Breast epithelium (tissue), 4 donors: ENCODE data around the gene LRFN4. TPM values are rescaled to one million over a fixed set of nuclear protein-coding genes. Genes with fewer than 3 reads are reported as not detected.

ENCODE experiments used
- DNase-seq, 2 donors: peaks; one replicate each; pipeline ENCODE4 v3.0.0-alpha.2; 2019; ENCODE audit warnings: low spot score in 2 of 2
- H3K27ac ChIP-seq, 2 donors: fragments of 200-600 bp; sonication (generic) in 1 of 2; one replicate each; pipeline ENCODE4 v1.5.1; 2016 to 2019; ENCODE audit warnings: mild to moderate bottlenecking in 1 of 2
- H3K27me3 ChIP-seq, 2 donors: fragments of 200-600 bp; sonication (generic) in 1 of 2; one replicate each; pipeline versions ENCODE4 v1.5.1 to v1.6.0; 2017 to 2019; ENCODE audit warnings: control low read depth in 1 of 2, mild to moderate bottlenecking in 1 of 2
- H3K36me3 ChIP-seq: fragments of 200-600 bp; one replicate; pipeline ENCODE4 v1.5.1; 2019
- H3K4me1 ChIP-seq, 2 donors: fragments of 200-600 bp; sonication (generic); one replicate each; pipeline ENCODE4 v1.5.1; 2016 to 2019; ENCODE audit warnings: control low read depth in 1 of 2
- H3K4me3 ChIP-seq, 3 donors: fragments of 200-600 bp; sonication (generic); 1 replicate in 2 of 3; 2 replicates in 1 of 3; pipeline ENCODE4 v1.5.1; 2016 to 2019; ENCODE audit warnings: mild to moderate bottlenecking in 3 of 3, moderate library complexity in 2 of 3
- H3K9me3 ChIP-seq, 2 donors: fragments of 200-600 bp; sonication (generic) in 1 of 2; one replicate each; pipeline ENCODE4 v1.5.1; 2016 to 2019; ENCODE audit warnings: control low read depth in 1 of 2
- POLR2A ChIP-seq: fragments of 450-650 bp; IDR thresholded peaks from one replicate; pipeline ENCODE4 v1.6.1; 2016; ENCODE audit warnings: antibody characterized with exemption, mild to moderate bottlenecking, moderate library complexity
- POLR2AphosphoS5 ChIP-seq, 3 donors: sonication (generic); formaldehyde crosslinking; IDR thresholded peaks; one replicate each; pipeline ENCODE4 v1.6.1; 2017; ENCODE audit warnings: antibody characterized with exemption in 3 of 3
- intact Hi-C: fragments of 100-400 bp; cut with DNase I; formaldehyde crosslinking; loops from one replicate; pipeline ENCODE4 v1.15.1; 2023; ENCODE audit warnings: low total_unique reads
- total RNA-seq, 3 donors: library from RNA; depleted of rRNA; stranded (reverse); fragments of >200 nt; gene quantifications; one replicate each; pipeline ENCODE4 v1.1.0, GENCODE V29; 2016
- TF ChIP-seq, protein P1 (sequence below), 3 donors: fragments of 450-650 bp; IDR thresholded peaks; one replicate each; pipeline ENCODE4 v1.5.1; 2016 to 2017; ENCODE audit warnings: antibody characterized with exemption in 3 of 3, mild to moderate bottlenecking in 3 of 3, moderate library complexity in 3 of 3

Gene LRFN4
- total RNA-seq, 3 donors from 2014 or later = 5.2 to 14.4 (median 11.7) TPM

GRCh38 chr11:66892911-66893310, 36.0 kb downstream of the LRFN4 start:
- H3K27ac ChIP-seq = no peak overlapping the region
- no peak for DNase-seq
- H3K4me3 ChIP-seq = no peak overlapping the region
- H3K9me3 ChIP-seq = no peaks in the 10 kb centered on the region
- intact Hi-C loops = no loop called here
- no peaks in the 10 kb centered on the region for H3K4me1 ChIP-seq
- no peaks in the 10 kb centered on the region for H3K36me3 ChIP-seq
- H3K27me3 ChIP-seq = no peaks in the 10 kb centered on the region
- TF ChIP-seq, protein P1, sequence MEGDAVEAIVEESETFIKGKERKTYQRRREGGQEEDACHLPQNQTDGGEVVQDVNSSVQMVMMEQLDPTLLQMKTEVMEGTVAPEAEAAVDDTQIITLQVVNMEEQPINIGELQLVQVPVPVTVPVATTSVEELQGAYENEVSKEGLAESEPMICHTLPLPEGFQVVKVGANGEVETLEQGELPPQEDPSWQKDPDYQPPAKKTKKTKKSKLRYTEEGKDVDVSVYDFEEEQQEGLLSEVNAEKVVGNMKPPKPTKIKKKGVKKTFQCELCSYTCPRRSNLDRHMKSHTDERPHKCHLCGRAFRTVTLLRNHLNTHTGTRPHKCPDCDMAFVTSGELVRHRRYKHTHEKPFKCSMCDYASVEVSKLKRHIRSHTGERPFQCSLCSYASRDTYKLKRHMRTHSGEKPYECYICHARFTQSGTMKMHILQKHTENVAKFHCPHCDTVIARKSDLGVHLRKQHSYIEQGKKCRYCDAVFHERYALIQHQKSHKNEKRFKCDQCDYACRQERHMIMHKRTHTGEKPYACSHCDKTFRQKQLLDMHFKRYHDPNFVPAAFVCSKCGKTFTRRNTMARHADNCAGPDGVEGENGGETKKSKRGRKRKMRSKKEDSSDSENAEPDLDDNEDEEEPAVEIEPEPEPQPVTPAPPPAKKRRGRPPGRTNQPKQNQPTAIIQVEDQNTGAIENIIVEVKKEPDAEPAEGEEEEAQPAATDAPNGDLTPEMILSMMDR (IDR thresholded peaks at IDR 0.05) = no peak
- no peak for TF ChIP-seq POLR2AphosphoS5 (IDR thresholded peaks at IDR 0.05)
- no peak for TF ChIP-seq POLR2A

DNA sequence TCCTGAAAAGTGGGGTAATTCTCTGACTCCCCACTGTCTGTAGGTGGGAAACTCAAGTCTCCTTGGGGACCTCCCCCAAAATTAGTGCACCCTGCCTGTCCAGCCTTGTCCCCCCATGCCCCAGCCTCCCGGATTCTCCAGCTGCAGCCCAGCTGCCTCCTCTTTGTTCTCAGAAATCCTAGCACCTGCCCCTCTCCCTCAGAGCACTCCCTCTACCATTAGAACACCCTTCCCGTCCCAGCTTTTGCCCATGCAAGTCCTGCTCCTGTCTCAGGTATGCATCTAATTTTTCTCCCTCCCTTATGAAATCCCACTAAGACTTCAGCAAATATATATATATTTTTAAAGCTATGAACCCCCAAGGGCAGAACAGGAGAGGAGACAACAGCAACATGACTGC, 37.3 kb downstream of the LRFN4 start:
- H3K9me3 ChIP-seq = no peaks in the 10 kb centered on the region
- no peak overlapping the region for H3K4me3 ChIP-seq
- no peaks in the 10 kb centered on the region for H3K4me1 ChIP-seq
- H3K27me3 ChIP-seq = no peaks in the 10 kb centered on the region
- intact Hi-C loops = no loop called here
- no peak overlapping the region for H3K27ac ChIP-seq
- TF ChIP-seq, protein P1 (IDR thresholded peaks at IDR 0.05) = no peak
- TF ChIP-seq POLR2A (no peak), POLR2AphosphoS5 (IDR thresholded peaks at IDR 0.05) (no peak)
- no peak for DNase-seq
- H3K36me3 ChIP-seq = no peaks in the 10 kb centered on the region

GRCh38 chr11:66901964-66902390, 45.1 kb downstream of the LRFN4 start:
- TF ChIP-seq, protein P1 (IDR thresholded peaks at IDR 0.05) = no peak
- TF ChIP-seq POLR2A (no peak), POLR2AphosphoS5 (IDR thresholded peaks at IDR 0.05) (no peak)
- no peak for DNase-seq
- Histone ChIP-seq H3K27me3 (no peaks in the 10 kb centered on the region), H3K27ac (no peak overlapping the region), H3K9me3 (no peaks in the 10 kb centered on the region), H3K4me1 (no peaks in the 10 kb centered on the region), H3K36me3 (no peaks in the 10 kb centered on the region), H3K4me3 (no peak overlapping the region)
- intact Hi-C loops = no loop called here

- TF ChIP-seq POLR2A = no peak
Measured at GRCh38 chr11:66902486-66903177, 45.8 kb downstream of the LRFN4 start.

GRCh38 chr11:66904055-66904454, 47.2 kb downstream of the LRFN4 start:
- Histone ChIP-seq H3K36me3 (no peaks in the 10 kb centered on the region), H3K27me3 (no peaks in the 10 kb centered on the region), H3K9me3 (no peaks in the 10 kb centered on the region), H3K4me1 (no peaks in the 10 kb centered on the region), H3K4me3 (no peak overlapping the region), H3K27ac (no peak overlapping the region)
- no peak for DNase-seq
- intact Hi-C loops = no loop called here
- no peak for TF ChIP-seq POLR2AphosphoS5 (IDR thresholded peaks at IDR 0.05)
- no peak for TF ChIP-seq POLR2A
- TF ChIP-seq, protein P1 (IDR thresholded peaks at IDR 0.05) = no peak

More at GRCh38 chr11:66902486-66903177, 45.8 kb downstream of the LRFN4 start:
- no peaks in the 10 kb centered on the region for H3K9me3 ChIP-seq
- intact Hi-C loops = no loop called here
- H3K27me3 ChIP-seq = no peaks in the 10 kb centered on the region
- H3K4me3 ChIP-seq = no peak overlapping the region
- no peaks in the 10 kb centered on the region for H3K4me1 ChIP-seq
- H3K27ac ChIP-seq = no peak overlapping the region
- DNase-seq = no peak
- no peaks in the 10 kb centered on the region for H3K36me3 ChIP-seq
